DND-41 (cell line): ENCODE results near the gene AJAP1.

ENCODE experiments used
- CTCF ChIP-seq: IDR thresholded peaks from 2 replicates; pipeline ENCODE4 v1.5.1; 2012; ENCODE audit warnings: borderline replicate concordance, low read length, moderate library complexity, mild to moderate bottlenecking; ENCODE audit not compliant: poor library complexity, severe bottlenecking; ENCODE audit errors: extremely low read depth
- EZH2 ChIP-seq: IDR thresholded peaks from 3 replicates; pipeline ENCODE4 v1.6.1; 2012; ENCODE audit warnings: borderline replicate concordance, low read depth, mild to moderate bottlenecking, moderate library complexity, low read length, inconsistent platforms; ENCODE audit not compliant: severe bottlenecking

DNA sequence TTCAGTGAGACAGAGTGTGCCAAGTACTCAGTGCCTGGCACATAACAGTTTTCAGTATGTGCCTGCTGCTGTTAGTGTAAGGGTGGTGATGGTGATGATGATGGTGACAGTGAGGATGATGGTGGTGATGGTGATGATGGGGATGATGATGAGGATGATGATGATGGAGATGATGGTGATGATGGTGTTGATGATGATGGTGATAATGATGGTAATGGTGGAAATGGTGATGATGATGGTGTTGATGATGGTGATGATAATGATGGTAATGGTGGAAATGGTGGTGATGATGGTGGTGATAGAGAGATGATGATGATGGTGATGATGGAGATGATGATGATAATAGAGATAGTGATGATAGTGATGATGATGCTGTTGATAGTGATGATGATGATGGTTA, 62.0 kb downstream of the AJAP1 start:
- no peak for TF ChIP-seq CTCF
- no peak for TF ChIP-seq EZH2
